ENCODE measurements around the gene CA5B.
"Not testable (repeated sequence)": the region's sequence is repeated elsewhere in the genome, so short reads cannot be mapped to it uniquely, and the experiment has no call there.

CA5B gene

GRCh38 chrX:15737959-15738902 is at the start of gene CA5B:
Gene CA5B, plus strand, starts transcription at chrX:15738270. Its CDS starts 11,754 bp downstream, at chrX:15750024.
- DNase-seq: peak in 55 of 58 donors; percentile 4 to 86 (median 68)

DNA sequence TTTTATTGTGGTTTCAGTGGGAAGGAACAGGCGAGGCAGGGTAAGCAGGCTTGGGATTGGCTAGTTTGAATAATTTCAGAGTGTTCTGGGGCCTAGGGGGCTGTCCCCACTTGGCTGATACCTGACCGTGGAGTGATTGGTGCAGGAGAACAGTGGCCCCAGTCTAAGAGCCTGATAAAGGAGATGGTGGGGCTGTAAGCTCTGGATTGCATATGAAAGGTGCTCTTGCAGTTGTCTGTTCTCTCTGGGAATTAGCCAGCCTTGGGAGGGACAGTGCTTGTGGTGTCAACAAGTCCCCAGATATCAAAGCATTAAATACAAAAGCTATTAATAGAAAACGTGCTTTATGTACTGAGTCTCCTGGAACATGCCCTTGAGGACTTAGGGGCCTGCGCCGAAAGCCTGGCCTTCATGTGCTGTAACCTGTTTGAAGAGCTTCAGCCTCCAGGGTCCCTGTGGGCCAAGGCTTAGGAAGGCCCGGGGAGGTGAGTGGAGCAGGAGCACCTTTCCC is 43.1 kb upstream of the CA5B start:
- DNase-seq: no peak

DNA sequence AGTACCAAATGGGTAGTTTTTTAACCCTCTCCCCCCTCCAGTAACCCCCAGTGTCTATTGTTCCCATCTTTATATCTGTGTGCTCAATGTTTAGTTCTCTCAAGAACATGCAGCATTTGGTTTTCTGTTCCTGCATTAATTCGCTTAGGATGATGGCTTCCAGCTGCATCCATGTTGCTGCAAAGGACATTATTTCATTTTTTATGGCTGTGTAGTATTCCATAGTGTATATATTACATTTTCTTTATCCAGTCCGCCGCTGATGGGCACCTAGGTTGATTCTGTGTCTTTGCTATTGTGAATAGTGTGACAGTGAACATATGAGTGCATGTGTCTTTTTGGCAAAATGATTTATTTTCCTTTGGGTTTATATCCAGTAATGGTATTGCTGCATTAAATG is 41.6 kb upstream of the CA5B start:
- DNase-seq: no peak

GRCh38 chrX:15702488-15703371 is 35.3 kb upstream of the CA5B start:
- DNase-seq: no peak

DNA sequence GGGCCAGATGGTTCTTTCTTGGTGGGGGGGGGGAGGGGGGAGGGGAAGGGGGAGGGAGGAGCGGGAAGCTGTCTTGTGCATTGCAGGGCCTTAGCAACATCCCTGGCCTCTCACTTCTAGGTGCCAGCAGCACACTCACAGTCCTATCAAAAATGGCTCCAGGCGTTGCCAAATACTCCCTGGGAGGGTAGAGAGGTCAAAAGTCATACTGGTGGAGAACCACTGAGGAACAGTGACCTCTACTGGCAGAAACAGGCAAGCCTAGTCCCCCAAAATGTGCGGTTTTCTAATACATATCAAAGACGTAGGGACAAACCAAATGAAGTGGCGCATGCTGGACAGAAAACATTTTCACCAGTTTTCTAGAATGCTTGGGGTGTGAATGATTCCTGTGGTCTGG is 34.3 kb upstream of the CA5B start:
- DNase-seq: not testable (repeated sequence)

- not testable (repeated sequence) for DNase-seq
Observed at GRCh38 chrX:15704273-15704672, 33.8 kb upstream of the CA5B start.

GRCh38 chrX:15714529-15714928 is 23.5 kb upstream of the CA5B start:
- DNase-seq: peak in 15 of 58 donors; percentile 0 to 27 (median 2)

GRCh38 chrX:15718283-15718970 is 19.6 kb upstream of the CA5B start:
- no peak for DNase-seq

DNA sequence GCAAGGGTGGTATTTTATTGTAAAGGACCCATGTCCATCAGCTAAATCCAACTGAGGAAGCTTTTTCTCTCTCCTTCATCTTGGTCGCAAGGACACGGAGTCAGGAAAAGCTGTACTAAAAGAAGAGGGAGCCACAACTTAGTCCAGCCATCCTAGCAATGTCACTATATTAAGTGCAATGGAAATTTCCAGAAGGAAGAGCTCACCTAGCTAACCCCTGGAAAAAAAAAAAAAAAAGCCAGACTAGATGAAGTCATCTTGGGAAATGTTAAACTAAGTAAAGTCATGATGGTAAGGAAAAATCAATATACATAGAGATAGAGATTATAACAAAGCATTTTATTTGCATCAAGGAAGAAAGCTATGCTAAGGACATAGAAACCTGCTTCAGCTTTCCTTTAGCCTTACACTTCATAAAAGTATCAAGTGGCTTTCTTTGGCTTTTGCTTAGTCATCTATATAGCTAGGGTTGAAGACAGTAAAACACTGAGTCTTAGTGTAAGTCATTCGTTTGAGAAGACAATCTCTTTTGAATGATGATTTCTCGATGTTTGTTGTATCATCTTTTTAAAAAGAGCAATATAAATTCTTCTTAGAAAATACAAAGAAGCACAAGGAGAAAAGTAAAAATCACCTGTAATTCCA is 18.6 kb upstream of the CA5B start:
- no peak for DNase-seq

DNA sequence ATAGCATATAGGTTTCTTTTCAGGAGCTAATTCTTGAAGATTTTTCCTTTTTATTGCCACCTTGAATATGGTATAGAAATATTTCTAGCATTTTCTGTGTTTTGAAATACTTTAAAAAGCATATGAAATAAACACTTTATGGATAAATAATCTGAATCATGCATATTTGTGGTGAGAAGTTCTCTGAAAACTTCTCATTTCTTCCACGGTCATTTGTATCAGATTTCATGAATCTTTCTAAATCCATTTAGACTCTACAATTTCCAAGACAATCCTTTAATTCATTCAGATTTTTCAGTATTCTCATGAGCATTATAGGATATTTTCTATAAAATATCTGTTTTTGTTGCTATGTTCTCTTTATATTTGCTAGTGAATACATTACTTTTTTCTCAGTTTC is 16.2 kb upstream of the CA5B start:
- DNase-seq: no peak

DNA sequence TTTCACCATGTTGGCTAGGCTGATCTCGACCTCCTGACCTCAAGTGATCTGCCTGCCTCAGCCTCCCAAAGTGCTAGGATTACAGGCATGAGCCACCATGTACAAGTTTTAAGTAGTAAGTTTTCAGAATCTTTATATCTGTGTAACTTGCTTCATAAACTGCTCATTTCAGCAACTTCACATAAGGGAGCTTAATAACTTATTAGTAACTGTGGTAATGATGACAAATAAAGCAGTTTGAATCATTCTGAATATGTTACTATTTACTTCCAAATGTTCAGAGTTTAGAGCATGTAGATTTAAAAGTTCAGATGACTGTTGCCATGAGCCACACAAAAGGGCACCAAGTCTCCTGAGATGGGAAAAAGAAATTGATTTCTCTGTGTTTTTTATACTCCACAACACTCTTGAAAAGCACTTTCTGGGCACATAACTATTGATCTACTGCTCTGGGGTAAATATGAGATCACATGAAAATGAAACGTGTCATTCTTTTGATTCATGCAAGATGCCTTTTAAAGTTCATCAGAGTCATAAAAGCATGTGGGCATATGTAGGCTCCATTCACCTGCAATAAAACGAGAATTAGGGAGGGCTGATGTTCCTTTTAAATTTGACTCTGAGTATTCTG is 14.1 kb upstream of the CA5B start:
- no peak for DNase-seq

DNA sequence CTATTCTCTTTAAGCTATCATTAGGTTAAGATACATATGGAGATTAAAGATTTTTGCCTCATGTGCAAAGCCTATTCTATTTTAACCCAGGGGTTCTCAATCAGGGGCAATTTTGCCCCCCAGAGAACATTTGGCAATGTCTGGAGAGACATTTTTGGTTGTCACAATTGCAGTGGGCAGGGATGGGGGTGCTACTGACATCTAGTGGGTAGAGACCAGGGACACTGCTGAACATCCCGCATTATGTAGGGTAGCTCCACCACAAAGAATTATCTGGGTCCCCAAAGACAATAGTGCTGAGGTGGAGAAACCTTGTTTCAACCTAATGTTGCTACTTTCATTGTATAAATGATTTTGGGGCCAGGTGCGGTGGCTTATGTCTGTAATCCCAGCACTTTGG is 13.2 kb upstream of the CA5B start:
- no peak for DNase-seq

- not testable (repeated sequence) for DNase-seq
Observed at GRCh38 chrX:15731368-15731767, 6.7 kb upstream of the CA5B start.

DNA sequence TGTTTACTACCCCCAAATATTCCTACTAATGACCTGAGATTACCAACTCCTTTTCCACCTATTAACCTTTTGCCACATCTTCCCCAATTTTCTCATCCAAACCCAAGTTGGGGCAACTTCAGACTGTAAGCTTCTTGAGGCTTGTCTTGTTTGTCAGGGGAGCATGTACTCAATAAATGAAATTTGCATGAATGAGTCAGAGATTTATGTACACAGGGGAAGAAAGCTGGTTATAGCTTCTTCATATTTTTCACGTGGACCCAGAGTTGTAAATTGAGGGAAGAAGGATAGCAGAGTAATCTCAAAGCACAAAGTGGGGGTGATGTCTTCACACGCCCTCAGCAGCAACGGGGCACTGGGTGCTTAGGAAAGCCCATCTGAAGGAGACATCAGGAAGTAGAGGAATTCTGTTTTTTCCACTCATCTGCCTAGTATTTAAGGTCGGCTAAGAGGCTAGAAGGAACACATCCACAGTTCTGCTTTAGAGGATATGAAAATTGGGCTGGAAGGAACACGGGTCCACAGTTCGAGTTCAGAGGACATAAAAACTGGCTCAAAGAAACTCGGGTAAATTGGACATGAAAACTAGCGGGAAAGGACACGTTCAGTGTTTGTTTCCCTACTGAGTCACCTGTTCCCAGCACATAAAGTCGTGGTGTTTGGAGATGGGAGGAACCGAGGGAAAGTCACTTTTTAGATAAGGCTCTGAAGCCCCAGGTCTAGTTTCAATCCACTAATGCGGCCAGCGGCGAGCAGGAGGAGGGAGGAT is 696 bp upstream of the CA5B start:
- no peak for DNase-seq

DNA sequence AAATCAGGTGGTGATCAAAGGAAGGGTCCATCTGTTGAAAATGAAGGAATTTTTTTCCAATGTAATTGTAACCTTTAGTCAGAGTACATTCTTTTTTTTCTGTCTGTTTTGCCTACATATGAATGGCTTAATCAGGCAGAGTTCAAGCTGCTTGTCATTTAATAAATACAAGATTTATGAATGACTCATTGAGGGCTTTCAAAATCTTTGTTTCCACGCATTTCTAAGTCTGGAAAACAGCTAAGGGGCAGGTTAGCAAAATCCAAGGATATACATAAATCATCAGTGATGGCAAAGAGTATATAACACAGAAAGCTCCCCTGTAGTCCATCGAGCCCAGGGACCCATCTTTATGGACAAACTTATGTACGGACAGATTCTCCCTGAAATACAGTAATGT is 1.8 kb downstream of the CA5B start:
- DNase-seq: no peak

- DNase-seq: peak in 1 of 58 donors; percentile 1
Observed at GRCh38 chrX:15744181-15744867, 6.3 kb downstream of the CA5B start.

DNA sequence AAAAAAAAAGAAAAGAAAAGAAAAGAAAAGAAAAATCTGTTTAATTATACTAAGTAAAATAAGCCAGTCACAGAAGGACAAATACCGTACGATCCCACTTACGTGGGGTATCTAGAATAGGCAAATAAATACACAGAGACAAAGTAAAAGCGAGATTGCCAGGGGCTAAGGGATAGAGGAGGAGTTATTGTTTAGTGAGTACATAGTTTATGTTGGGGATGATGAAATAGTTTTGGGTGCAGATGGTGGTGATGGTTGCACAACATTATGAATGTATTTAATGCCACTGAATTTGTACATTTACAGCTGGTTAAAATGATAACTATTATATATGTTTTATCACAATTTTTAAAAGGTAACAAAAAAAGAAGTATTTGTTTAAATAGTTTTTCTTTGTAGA is 7.1 kb downstream of the CA5B start:
- DNase-seq: no peak

DNA sequence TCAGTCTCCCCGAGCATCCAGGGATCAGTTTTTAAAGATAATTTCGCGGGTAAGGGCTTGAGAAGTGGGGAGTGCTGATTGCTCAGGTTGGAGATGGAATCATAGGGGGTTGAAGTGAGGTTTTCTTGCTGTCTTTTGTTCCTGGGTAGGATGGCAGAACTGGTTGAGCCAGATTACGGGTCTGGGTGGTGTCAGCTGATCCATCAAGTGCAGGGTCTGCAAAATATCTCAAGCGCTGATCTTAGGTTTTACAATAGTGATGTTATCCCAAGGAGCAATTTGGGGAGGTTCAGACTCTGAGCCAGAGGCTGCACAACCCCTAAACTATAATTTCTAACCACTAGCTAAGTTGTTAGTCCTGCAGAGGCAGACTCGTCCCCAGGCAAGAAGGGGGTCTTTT is 8.6 kb downstream of the CA5B start:
- not testable (repeated sequence) for DNase-seq
